ENCODE results near the gene LYSMD1.
A peak's percentile ranks its signal among the peaks of the same experiment; 100 is the strongest.

DNA sequence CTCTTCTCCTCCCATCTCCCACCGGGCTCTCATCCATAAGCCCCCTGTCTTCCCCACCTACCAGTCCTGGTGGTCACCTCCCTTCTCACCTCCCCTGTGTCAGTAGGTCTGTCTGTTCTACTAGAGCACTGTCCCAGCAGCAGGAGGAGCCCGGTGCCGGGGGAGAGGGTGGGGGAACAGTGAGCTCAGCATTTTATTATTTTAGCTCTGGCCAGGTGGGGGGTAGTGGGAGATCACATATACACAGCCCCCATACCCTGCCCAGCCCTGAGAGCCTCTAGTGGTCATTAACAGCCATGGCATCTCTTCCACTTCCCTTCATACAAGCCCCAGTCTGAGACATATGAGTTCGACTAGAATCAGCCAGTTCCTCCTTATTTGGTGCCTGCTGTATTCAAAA, 10.2 kb upstream of the LYSMD1 start, which contains the start of gene TMOD4:
- TF ChIP-seq, protein P1, sequence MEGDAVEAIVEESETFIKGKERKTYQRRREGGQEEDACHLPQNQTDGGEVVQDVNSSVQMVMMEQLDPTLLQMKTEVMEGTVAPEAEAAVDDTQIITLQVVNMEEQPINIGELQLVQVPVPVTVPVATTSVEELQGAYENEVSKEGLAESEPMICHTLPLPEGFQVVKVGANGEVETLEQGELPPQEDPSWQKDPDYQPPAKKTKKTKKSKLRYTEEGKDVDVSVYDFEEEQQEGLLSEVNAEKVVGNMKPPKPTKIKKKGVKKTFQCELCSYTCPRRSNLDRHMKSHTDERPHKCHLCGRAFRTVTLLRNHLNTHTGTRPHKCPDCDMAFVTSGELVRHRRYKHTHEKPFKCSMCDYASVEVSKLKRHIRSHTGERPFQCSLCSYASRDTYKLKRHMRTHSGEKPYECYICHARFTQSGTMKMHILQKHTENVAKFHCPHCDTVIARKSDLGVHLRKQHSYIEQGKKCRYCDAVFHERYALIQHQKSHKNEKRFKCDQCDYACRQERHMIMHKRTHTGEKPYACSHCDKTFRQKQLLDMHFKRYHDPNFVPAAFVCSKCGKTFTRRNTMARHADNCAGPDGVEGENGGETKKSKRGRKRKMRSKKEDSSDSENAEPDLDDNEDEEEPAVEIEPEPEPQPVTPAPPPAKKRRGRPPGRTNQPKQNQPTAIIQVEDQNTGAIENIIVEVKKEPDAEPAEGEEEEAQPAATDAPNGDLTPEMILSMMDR (IDR thresholded peaks at IDR 0.05 in 4 of 5, conservative IDR thresholded peaks at IDR 0.05 in 1 of 5): peak; percentile 65 to 86 (median 79)
- peak; percentile 46 to 87 for TF ChIP-seq POLR2A (IDR thresholded peaks at IDR 0.05)
